SK-N-SH (cell line): ENCODE data around the gene TOMM20. TPM values are rescaled to one million over a fixed set of nuclear protein-coding genes. Genes with fewer than 3 reads are reported as not detected.

ENCODE experiments used
- CTCF ChIA-PET: fragments of 300-600, 350-600 bp; formaldehyde crosslinking; extraction: SDS; loops from one replicate; lab custom pipeline; 2021; lab: Yijun Ruan, JAX
- POLR2A ChIA-PET: fragments of 350-600 bp; sonication (Branson Sonifier 250); formaldehyde crosslinking; extraction: SDS; loops from one replicate; lab custom pipeline; 2020; ENCODE audit warnings: antibody characterized with exemption, inconsistent platforms; lab: Yijun Ruan, JAX
- DNase-seq: peaks from one replicate; pipeline ENCODE4 v3.0.0; 2012
- H2AFZ ChIP-seq: fragments of 200-600 bp; sonication (generic); 2 replicates; pipeline ENCODE4 v1.8.1; 2016; ENCODE audit warnings: antibody characterized with exemption, mild to moderate bottlenecking, low read depth
- H3F3A ChIP-seq: fragments of 200-600 bp; sonication (generic); replicated peaks from 2 replicates; pipeline ENCODE3; 2016; ENCODE audit warnings: antibody characterized with exemption, mild to moderate bottlenecking; ENCODE audit not compliant: insufficient read depth
- H3K27ac ChIP-seq, 2 experiments: fragments of 200-500 bp in 1 of 2; fragments of 200-600 bp in 1 of 2; sonication (Bioruptor generic) in 1 of 2; sonication (generic), shearing (Covaris generic) in 1 of 2; 2 replicates each; pipeline versions ENCODE4 v1.5.1 to v1.6.1; 2014 to 2016; ENCODE audit warnings: low read depth in 2 of 2, inconsistent platforms in 1 of 2, low read length in 1 of 2, mild to moderate bottlenecking in 1 of 2, mixed read lengths in 1 of 2
- H3K27me3 ChIP-seq: fragments of 200-600 bp; sonication (generic), shearing (Covaris generic); 2 replicates; pipeline ENCODE4 v1.6.1; 2016; ENCODE audit warnings: mixed run types; ENCODE audit not compliant: insufficient read depth
- H3K36me3 ChIP-seq, 2 experiments: fragments of 200-500 bp in 1 of 2; fragments of 200-600 bp in 1 of 2; sonication (Bioruptor generic) in 1 of 2; sonication (generic) in 1 of 2; replicated peaks in 1 of 2; 2 replicates each; pipeline versions ENCODE3 to v1.5.1; 2014 to 2016; ENCODE audit warnings: low read length in 1 of 2, mild to moderate bottlenecking in 1 of 2; ENCODE audit not compliant: insufficient read depth in 2 of 2, control insufficient read depth in 1 of 2
- H3K4me1 ChIP-seq, 2 experiments: fragments of 200-500 bp in 1 of 2; fragments of 200-600 bp in 1 of 2; sonication (Bioruptor generic) in 1 of 2; sonication (generic), shearing (Covaris generic) in 1 of 2; 2 replicates each; pipeline versions ENCODE4 v1.5.1 to v1.6.1; 2014 to 2016; ENCODE audit warnings: low read depth in 1 of 2, low read length in 1 of 2, mixed run types in 1 of 2; ENCODE audit not compliant: insufficient read depth in 2 of 2, control insufficient read depth in 1 of 2
- H3K4me2 ChIP-seq: fragments of 200-600 bp; sonication (generic), shearing (Covaris generic); 2 replicates; pipeline ENCODE4 v1.6.1; 2017; ENCODE audit warnings: mixed run types
- H3K4me3 ChIP-seq, 2 experiments: fragments of 200-500 bp in 1 of 2; fragments of 200-600 bp in 1 of 2; sonication (Bioruptor generic) in 1 of 2; sonication (generic), shearing (Covaris generic) in 1 of 2; 2 replicates each; pipeline versions ENCODE4 v1.5.1 to v1.8.1; 2014 to 2016; ENCODE audit warnings: low read depth in 2 of 2, inconsistent platforms in 1 of 2, low read length in 1 of 2, mild to moderate bottlenecking in 1 of 2, mixed read lengths in 1 of 2, moderate library complexity in 1 of 2
- H3K79me2 ChIP-seq: fragments of 200-600 bp; sonication (generic); 2 replicates; pipeline ENCODE4 v1.8.1; 2017; ENCODE audit warnings: mild to moderate bottlenecking; ENCODE audit not compliant: insufficient read depth
- H3K9ac ChIP-seq: fragments of 200-600 bp; sonication (generic); 2 replicates; pipeline ENCODE4 v1.6.1; 2017; ENCODE audit warnings: mixed run types
- H3K9me2 ChIP-seq: fragments of 200-600 bp; sonication (generic); 2 replicates; pipeline ENCODE4 v1.6.1; 2017; ENCODE audit warnings: mixed run types
- H3K9me3 ChIP-seq: fragments of 200-600 bp; sonication (generic); 2 replicates; pipeline ENCODE4 v1.6.1; 2017; ENCODE audit warnings: mixed run types, mild to moderate bottlenecking, moderate library complexity
- H4K20me1 ChIP-seq: fragments of 200-600 bp; sonication (generic); 2 replicates; pipeline ENCODE4 v1.6.1; 2017; ENCODE audit warnings: mild to moderate bottlenecking, mixed run types; ENCODE audit not compliant: insufficient read depth
- CHD2 ChIP-seq: fragments of 150-350 bp; IDR thresholded peaks from 2 replicates; pipeline ENCODE4 v1.6.1; 2018; ENCODE audit warnings: low read length; ENCODE audit not compliant: partially characterized antibody
- CTCF ChIP-seq: fragments of 200-600 bp; sonication (generic); IDR thresholded peaks from 2 replicates; pipeline ENCODE4 v1.6.1; 2017; ENCODE audit warnings: antibody characterized with exemption, mild to moderate bottlenecking, moderate library complexity
- FOSL2 ChIP-seq: IDR thresholded peaks from 2 replicates; pipeline ENCODE4 v1.4.0; 2012; ENCODE audit warnings: low read depth, mild to moderate bottlenecking, moderate library complexity, borderline replicate concordance
- FOXJ3 ChIP-seq: sonication (generic); formaldehyde crosslinking; IDR thresholded peaks from 2 replicates; pipeline ENCODE4 v1.5.1; 2020; ENCODE audit warnings: mild to moderate bottlenecking, missing genetic modification reagents
- GATA2 ChIP-seq: sonication (generic); formaldehyde crosslinking; IDR thresholded peaks from 2 replicates; pipeline ENCODE4 v1.5.0; 2020; ENCODE audit warnings: mild to moderate bottlenecking, missing genetic modification reagents
- IRF3 ChIP-seq: fragments of 150-350 bp; IDR thresholded peaks from 2 replicates; pipeline ENCODE4 v1.6.1; 2016; ENCODE audit warnings: mild to moderate bottlenecking, low read depth, low read length
- JUND ChIP-seq: IDR thresholded peaks from 2 replicates; pipeline ENCODE4 v1.4.0; 2012
- MAX ChIP-seq: IDR thresholded peaks from 2 replicates; pipeline ENCODE4 v1.4.0; 2012; ENCODE audit warnings: low read depth
- MEF2A ChIP-seq: IDR thresholded peaks from 2 replicates; pipeline ENCODE4 v1.4.0; 2012; ENCODE audit warnings: low read depth, borderline replicate concordance
- MXI1 ChIP-seq: IDR thresholded peaks from 2 replicates; pipeline ENCODE4 v1.6.1; 2012; ENCODE audit warnings: mild to moderate bottlenecking, low read depth, low read length, improper control_type of control experiment
- NFIC ChIP-seq: IDR thresholded peaks from 2 replicates; pipeline ENCODE4 v1.4.0; 2012; ENCODE audit warnings: borderline replicate concordance
- PBX3 ChIP-seq: IDR thresholded peaks from 2 replicates; pipeline ENCODE4; 2012
- POLR2AphosphoS5 ChIP-seq: IDR thresholded peaks from 2 replicates; pipeline ENCODE4 v1.6.1; 2012; ENCODE audit warnings: low read depth, low read length
- RXRA ChIP-seq: IDR thresholded peaks from 2 replicates; pipeline ENCODE4 v1.4.0; 2012; ENCODE audit warnings: low read depth, mild to moderate bottlenecking, borderline replicate concordance
- TEAD4 ChIP-seq: IDR thresholded peaks from 2 replicates; pipeline ENCODE4 v1.4.0; 2012; ENCODE audit warnings: mild to moderate bottlenecking, borderline replicate concordance; ENCODE audit not compliant: insufficient read depth
- USF1 ChIP-seq: IDR thresholded peaks from 2 replicates; pipeline ENCODE4 v1.4.0; 2012; ENCODE audit warnings: low read depth, borderline replicate concordance
- YY1 ChIP-seq: IDR thresholded peaks from 2 replicates; pipeline ENCODE4 v1.4.0; 2012; ENCODE audit warnings: low read depth, mild to moderate bottlenecking
- ZBTB33 ChIP-seq: IDR thresholded peaks from 2 replicates; pipeline ENCODE4 v1.4.0; 2012; ENCODE audit warnings: low read depth, borderline replicate concordance
- WGBS: methylation state at CpG from one replicate; pipeline ENCODE4 v1.1.6; 2017; ENCODE audit warnings: low lambda C conversion rate; 5-methylcytosine and 5-hydroxymethylcytosine counted together
- polyA plus RNA-seq, 3 experiments: library from polyadenylated mRNA; depleted of rRNA; stranded (reverse); fragments of >200 nt; gene quantifications; 2 replicates each; pipeline ENCODE4 v1.2.3, GENCODE V29; 2012

The TOMM20 gene
- polyA plus RNA-seq, 1 of the 3 experiments (the other 2 are of a cell fraction): 86.2 TPM

- Histone ChIP-seq H2AFZ (no peak overlapping the region), H4K20me1 (no peaks in the 10 kb centered on the region), H3K4me2 (no peak overlapping the region), H3K9me3 (no peaks in the 10 kb centered on the region), H3F3A (peaks cover 41% of the 10 kb centered on the region), H3K4me1 (peaks cover 28 to 29% of the 10 kb centered on the region in 2 experiments; a peak in 3 of 4 replicates), H3K4me3 (no peak overlapping the region), H3K79me2 (no peaks in the 10 kb centered on the region), H3K27me3 (no peaks in the 10 kb centered on the region), H3K36me3 (no peaks in the 10 kb centered on the region), H3K27ac (peak overlapping the region in 1 of 2 experiments; percentile 95; a peak in 1 of 4 replicates), H3K9me2 (no peaks in the 10 kb centered on the region), H3K9ac (no peak overlapping the region)
- ChIA-PET POLR2A (no interaction called here), CTCF (interaction anchor here (1.1 kb wide), 1 partner anchor 577 kb away, joined by 4 read pairs; no protein-coding TSS in a partner anchor)
- no peak for TF ChIP-seq USF1
- TF ChIP-seq CHD2: no peak
- TF ChIP-seq MAX: no peak
- no peak for TF ChIP-seq CTCF
- no peak for TF ChIP-seq MXI1
- TF ChIP-seq PBX3: no peak
- TF ChIP-seq IRF3: no peak
- no peak for TF ChIP-seq TEAD4
- no peak for DNase-seq
- 96% methylated on average over 16 of the region's 16 CpGs for WGBS
Observed at GRCh38 chr1:235076504-235077162, 52.0 kb downstream of the TOMM20 start.

- Histone ChIP-seq H3K79me2 (no peaks in the 10 kb centered on the region), H4K20me1 (no peaks in the 10 kb centered on the region), H3K4me3 (no peak overlapping the region), H3K36me3 (no peaks in the 10 kb centered on the region), H3K9me2 (no peaks in the 10 kb centered on the region), H3K9me3 (no peaks in the 10 kb centered on the region), H3F3A (peaks cover 41% of the 10 kb centered on the region), H2AFZ (no peak overlapping the region), H3K9ac (peak overlapping the region; percentile 68), H3K4me2 (peak overlapping the region; percentile 44; the same call in 1 of the 2 replicates), H3K27ac (peak overlapping the region; percentile 89 to 95; a peak in 3 of 4 replicates), H3K27me3 (no peaks in the 10 kb centered on the region), H3K4me1 (peaks cover 28 to 29% of the 10 kb centered on the region in 2 experiments; a peak in 3 of 4 replicates)
- 66% methylated on average over 8 of the region's 8 CpGs for WGBS
- CTCF ChIA-PET: interaction anchor here (1.1 kb wide), 1 partner anchor 8 kb away, joined by 3 read pairs; no protein-coding TSS in a partner anchor
- POLR2A ChIA-PET: no interaction called here
- DNase-seq: no peak
- TF ChIP-seq FOSL2: no peak
- TF ChIP-seq YY1: no peak
- no peak for TF ChIP-seq USF1
- no peak for TF ChIP-seq NFIC
- no peak for TF ChIP-seq GATA2 (CRISPR knock-in tag)
- no peak for TF ChIP-seq JUND
- TF ChIP-seq MEF2A: no peak
- TF ChIP-seq FOXJ3 (CRISPR knock-in tag): no peak
- no peak for TF ChIP-seq ZBTB33
- no peak for TF ChIP-seq MXI1
- no peak for TF ChIP-seq POLR2AphosphoS5
- TF ChIP-seq RXRA: no peak
Observed at GRCh38 chr1:235075777-235076308, 52.8 kb downstream of the TOMM20 start.
